ENCODE measurements around the gene ZNF367.

- TF ChIP-seq POLR2A (IDR thresholded peaks at IDR 0.05) = no peak
- no peak for TF ChIP-seq CTCF (IDR thresholded peaks at IDR 0.05)
These were observed 72.6 kb downstream of the ZNF367 start for GRCh38 chr9:96345551-96345950.
